ENCODE data around the gene SLC25A21.
"Not testable (repeated sequence)": the region's sequence is repeated elsewhere in the genome, so short reads cannot be mapped to it uniquely, and the experiment has no call there.

SLC25A21 gene
- 0 reads per million in 3 donors for total RNA-seq

GRCh38 chr14:37172024-37172869, at the start of gene SLC25A21:
Gene SLC25A21 (minus strand): TSS chr14:37172606.
- Histone ChIP-seq H3K9me3 (ENCODE audit: control insufficient read depth, low read length) (no peaks in the 10 kb centered on the region), H3K27me3 (replicated peaks; ENCODE audit: control insufficient read depth, insufficient read depth, low read length, poor library complexity, severe bottlenecking) (no peaks in the 10 kb centered on the region), H3K36me3 (ENCODE audit: control insufficient read depth, insufficient read depth, low read length) (no peaks in the 10 kb centered on the region), H3K4me3 (ENCODE audit: insufficient read depth, low read depth, low read length, poor library complexity, severe bottlenecking) (no peak within 1 kb of the TSS), H3K4me1 (ENCODE audit: control insufficient read depth, insufficient read depth, low read length, poor library complexity, severe bottlenecking) (no peaks in the 10 kb centered on the region), H3K27ac (ENCODE audit: insufficient read depth, low read length, poor library complexity, severe bottlenecking) (no peak within 1 kb of the TSS)
- no peak for DNase-seq

GRCh38 chr14:37221073-37221472, 48.7 kb upstream of the SLC25A21 start:
- DNase-seq, result no peak
- no peaks in the 10 kb centered on the region for H3K27me3 ChIP-seq (replicated peaks; ENCODE audit: control insufficient read depth, insufficient read depth, low read length, poor library complexity, severe bottlenecking)
- H3K36me3 ChIP-seq (ENCODE audit: control insufficient read depth, insufficient read depth, low read length), result no peaks in the 10 kb centered on the region
- H3K9me3 ChIP-seq (ENCODE audit: control insufficient read depth, low read length), result no peaks in the 10 kb centered on the region
- H3K4me3 ChIP-seq (ENCODE audit: insufficient read depth, low read depth, low read length, poor library complexity, severe bottlenecking), result no peak overlapping the region
- H3K4me1 ChIP-seq (ENCODE audit: control insufficient read depth, insufficient read depth, low read length, poor library complexity, severe bottlenecking), result no peaks in the 10 kb centered on the region
- no peak overlapping the region for H3K27ac ChIP-seq (ENCODE audit: insufficient read depth, low read length, poor library complexity, severe bottlenecking)

GRCh38 chr14:37215345-37215744, 42.9 kb upstream of the SLC25A21 start:
- no peak for DNase-seq
- Histone ChIP-seq H3K27me3 (replicated peaks; ENCODE audit: control insufficient read depth, insufficient read depth, low read length, poor library complexity, severe bottlenecking) (no peaks in the 10 kb centered on the region), H3K4me1 (ENCODE audit: control insufficient read depth, insufficient read depth, low read length, poor library complexity, severe bottlenecking) (no peaks in the 10 kb centered on the region), H3K9me3 (ENCODE audit: control insufficient read depth, low read length) (no peaks in the 10 kb centered on the region), H3K4me3 (ENCODE audit: insufficient read depth, low read depth, low read length, poor library complexity, severe bottlenecking) (no peak overlapping the region), H3K36me3 (ENCODE audit: control insufficient read depth, insufficient read depth, low read length) (no peaks in the 10 kb centered on the region), H3K27ac (ENCODE audit: insufficient read depth, low read length, poor library complexity, severe bottlenecking) (no peak overlapping the region)

- H3K4me3 ChIP-seq (ENCODE audit: insufficient read depth, low read depth, low read length, poor library complexity, severe bottlenecking), result no peak overlapping the region
- no peak for DNase-seq
- no peaks in the 10 kb centered on the region for H3K27me3 ChIP-seq (replicated peaks; ENCODE audit: control insufficient read depth, insufficient read depth, low read length, poor library complexity, severe bottlenecking)
- no peak overlapping the region for H3K27ac ChIP-seq (ENCODE audit: insufficient read depth, low read length, poor library complexity, severe bottlenecking)
- H3K4me1 ChIP-seq (ENCODE audit: control insufficient read depth, insufficient read depth, low read length, poor library complexity, severe bottlenecking), result no peaks in the 10 kb centered on the region
- no peaks in the 10 kb centered on the region for H3K9me3 ChIP-seq (ENCODE audit: control insufficient read depth, low read length)
- H3K36me3 ChIP-seq (ENCODE audit: control insufficient read depth, insufficient read depth, low read length), result no peaks in the 10 kb centered on the region
Measured at GRCh38 chr14:37213016-37213415, 40.6 kb upstream of the SLC25A21 start.

GRCh38 chr14:37210448-37210847, 38.0 kb upstream of the SLC25A21 start:
- no peak for DNase-seq
- Histone ChIP-seq H3K36me3 (ENCODE audit: control insufficient read depth, insufficient read depth, low read length) (no peaks in the 10 kb centered on the region), H3K27me3 (replicated peaks; ENCODE audit: control insufficient read depth, insufficient read depth, low read length, poor library complexity, severe bottlenecking) (no peaks in the 10 kb centered on the region), H3K27ac (ENCODE audit: insufficient read depth, low read length, poor library complexity, severe bottlenecking) (no peak overlapping the region), H3K4me1 (ENCODE audit: control insufficient read depth, insufficient read depth, low read length, poor library complexity, severe bottlenecking) (no peaks in the 10 kb centered on the region), H3K4me3 (ENCODE audit: insufficient read depth, low read depth, low read length, poor library complexity, severe bottlenecking) (no peak overlapping the region), H3K9me3 (ENCODE audit: control insufficient read depth, low read length) (no peaks in the 10 kb centered on the region)

- not testable (repeated sequence) for H3K27ac ChIP-seq (ENCODE audit: insufficient read depth, low read length, poor library complexity, severe bottlenecking); H3K27me3 ChIP-seq (replicated peaks; ENCODE audit: control insufficient read depth, insufficient read depth, low read length, poor library complexity, severe bottlenecking); H3K4me3 ChIP-seq (ENCODE audit: insufficient read depth, low read depth, low read length, poor library complexity, severe bottlenecking); H3K36me3 ChIP-seq (ENCODE audit: control insufficient read depth, insufficient read depth, low read length); H3K9me3 ChIP-seq (ENCODE audit: control insufficient read depth, low read length); H3K4me1 ChIP-seq (ENCODE audit: control insufficient read depth, insufficient read depth, low read length, poor library complexity, severe bottlenecking); DNase-seq
Measured at GRCh38 chr14:37209617-37210016, 37.2 kb upstream of the SLC25A21 start.

GRCh38 chr14:37205623-37206605, 33.5 kb upstream of the SLC25A21 start:
- H3K4me3 ChIP-seq (ENCODE audit: insufficient read depth, low read depth, low read length, poor library complexity, severe bottlenecking); H3K4me1 ChIP-seq (ENCODE audit: control insufficient read depth, insufficient read depth, low read length, poor library complexity, severe bottlenecking); H3K36me3 ChIP-seq (ENCODE audit: control insufficient read depth, insufficient read depth, low read length); H3K27me3 ChIP-seq (replicated peaks; ENCODE audit: control insufficient read depth, insufficient read depth, low read length, poor library complexity, severe bottlenecking); H3K9me3 ChIP-seq (ENCODE audit: control insufficient read depth, low read length); H3K27ac ChIP-seq (ENCODE audit: insufficient read depth, low read length, poor library complexity, severe bottlenecking); DNase-seq: not testable (repeated sequence)

- Histone ChIP-seq H3K9me3 (ENCODE audit: control insufficient read depth, low read length) (no peaks in the 10 kb centered on the region), H3K4me3 (ENCODE audit: insufficient read depth, low read depth, low read length, poor library complexity, severe bottlenecking) (no peak overlapping the region), H3K4me1 (ENCODE audit: control insufficient read depth, insufficient read depth, low read length, poor library complexity, severe bottlenecking) (no peaks in the 10 kb centered on the region), H3K36me3 (ENCODE audit: control insufficient read depth, insufficient read depth, low read length) (no peaks in the 10 kb centered on the region), H3K27ac (ENCODE audit: insufficient read depth, low read length, poor library complexity, severe bottlenecking) (no peak overlapping the region), H3K27me3 (replicated peaks; ENCODE audit: control insufficient read depth, insufficient read depth, low read length, poor library complexity, severe bottlenecking) (no peaks in the 10 kb centered on the region)
- DNase-seq, result no peak
Measured at GRCh38 chr14:37203423-37203822, 31.0 kb upstream of the SLC25A21 start.

- H3K27me3 ChIP-seq (replicated peaks; ENCODE audit: control insufficient read depth, insufficient read depth, low read length, poor library complexity, severe bottlenecking), result no peaks in the 10 kb centered on the region
- no peaks in the 10 kb centered on the region for H3K36me3 ChIP-seq (ENCODE audit: control insufficient read depth, insufficient read depth, low read length)
- H3K4me3 ChIP-seq (ENCODE audit: insufficient read depth, low read depth, low read length, poor library complexity, severe bottlenecking), result no peak overlapping the region
- no peaks in the 10 kb centered on the region for H3K4me1 ChIP-seq (ENCODE audit: control insufficient read depth, insufficient read depth, low read length, poor library complexity, severe bottlenecking)
- no peaks in the 10 kb centered on the region for H3K9me3 ChIP-seq (ENCODE audit: control insufficient read depth, low read length)
- DNase-seq, result no peak
- H3K27ac ChIP-seq (ENCODE audit: insufficient read depth, low read length, poor library complexity, severe bottlenecking), result no peak overlapping the region
Measured at GRCh38 chr14:37202812-37203211, 30.4 kb upstream of the SLC25A21 start.

GRCh38 chr14:37202265-37202664, 29.9 kb upstream of the SLC25A21 start:
- DNase-seq, result no peak
- Histone ChIP-seq H3K27me3 (replicated peaks; ENCODE audit: control insufficient read depth, insufficient read depth, low read length, poor library complexity, severe bottlenecking) (no peaks in the 10 kb centered on the region), H3K9me3 (ENCODE audit: control insufficient read depth, low read length) (no peaks in the 10 kb centered on the region), H3K27ac (ENCODE audit: insufficient read depth, low read length, poor library complexity, severe bottlenecking) (no peak overlapping the region), H3K36me3 (ENCODE audit: control insufficient read depth, insufficient read depth, low read length) (no peaks in the 10 kb centered on the region), H3K4me1 (ENCODE audit: control insufficient read depth, insufficient read depth, low read length, poor library complexity, severe bottlenecking) (no peaks in the 10 kb centered on the region), H3K4me3 (ENCODE audit: insufficient read depth, low read depth, low read length, poor library complexity, severe bottlenecking) (no peak overlapping the region)

All from effector memory CD4-positive, alpha-beta T cell (primary cell).